Activated CD8-positive, alpha-beta T cell treated with anti-CD3 and anti-CD28 coated beads, Interleukin-2, amount 10 ng/mL, durations not matched to agents 7 days and 5 days (primary cell): ENCODE measurements around the gene INAFM2. TPM values are rescaled to one million over a fixed set of nuclear protein-coding genes. Genes with fewer than 3 reads are reported as not detected.
A peak's percentile ranks its signal among the peaks of the same experiment; 100 is the strongest.

Experiments
- ATAC-seq: fragments of 150-1000 bp; cut with Tn5 transposase; one replicate; pipeline ENCODE4 v1.10.0; 2021; ENCODE audit warnings: moderate library complexity
- CTCF ChIA-PET: fragments of 350-600 bp; sonication (Branson Sonifier 250); formaldehyde crosslinking; loops from one replicate; lab custom pipeline; 2021; ENCODE audit warnings: antibody characterized with exemption; lab: Charles Lee
- POLR2A ChIA-PET: fragments of 350-600 bp; sonication (Branson Sonifier 250); formaldehyde crosslinking; loops from one replicate; lab custom pipeline; 2021; ENCODE audit warnings: antibody characterized with exemption; lab: Charles Lee
- DNase-seq: peaks from one replicate; pipeline ENCODE4 v3.0.0-alpha.2; 2020
- H3K27ac Mint-ChIP-seq: one replicate; pipeline ENCODE4 v1.8.0; 2021; ENCODE audit warnings: mild to moderate bottlenecking, mixed read lengths
- H3K27me3 Mint-ChIP-seq: one replicate; pipeline ENCODE4 v1.8.0; 2021; ENCODE audit warnings: low read depth, mixed read lengths
- H3K36me3 Mint-ChIP-seq: one replicate; pipeline ENCODE4 v1.8.0; 2021; ENCODE audit warnings: low read depth, mixed read lengths
- H3K4me1 Mint-ChIP-seq: one replicate; pipeline ENCODE4 v1.8.0; 2021; ENCODE audit warnings: low read depth, mixed read lengths
- H3K4me3 Mint-ChIP-seq: one replicate; pipeline ENCODE4 v1.8.0; 2021; ENCODE audit warnings: mild to moderate bottlenecking, mixed read lengths
- H3K9me3 Mint-ChIP-seq: one replicate; pipeline ENCODE4 v1.8.0; 2022; ENCODE audit warnings: mixed read lengths; ENCODE audit not compliant: insufficient read depth
- total RNA-seq, 2 experiments: library from RNA; stranded (reverse); gene quantifications; one replicate each; pipeline ENCODE4 v1.2.3, GENCODE V29; 2021

The INAFM2 gene
- total RNA-seq, 2 experiments from 2014 or later: 8.7 to 9.4 TPM

GRCh38 chr15:40354408-40355171 is 31.1 kb downstream of the INAFM2 start:
- no peaks in the 10 kb centered on the region for H3K36me3 Mint-ChIP-seq
- DNase-seq: no peak
- peaks cover 11% of the 10 kb centered on the region for H3K27me3 Mint-ChIP-seq
- CTCF ChIA-PET: interaction anchor here (0.9 to 5.6 kb wide), 5 partner anchors 10 to 68 kb away, joined by 3 to 32 read pairs (median 6); partner anchors contain the start of gene IVD
- H3K4me1 Mint-ChIP-seq: peaks cover 12% of the 10 kb centered on the region
- no peak overlapping the region for H3K27ac Mint-ChIP-seq
- POLR2A ChIA-PET: no interaction called here
- H3K4me3 Mint-ChIP-seq: no peak overlapping the region
- ATAC-seq: no peak
- no peaks in the 10 kb centered on the region for H3K9me3 Mint-ChIP-seq

- no peaks in the 10 kb centered on the region for H3K9me3 Mint-ChIP-seq
- POLR2A ChIA-PET: no interaction called here
- peaks cover 12% of the 10 kb centered on the region for H3K4me1 Mint-ChIP-seq
- H3K27ac Mint-ChIP-seq: no peak overlapping the region
- ATAC-seq (no peak), DNase-seq (no peak)
- peaks cover 11% of the 10 kb centered on the region for H3K27me3 Mint-ChIP-seq
- CTCF ChIA-PET: interaction anchor here (3.2 to 5.6 kb wide), 3 partner anchors 12 to 18 kb away, joined by 19 to 32 read pairs (median 27); no protein-coding TSS in a partner anchor
- no peaks in the 10 kb centered on the region for H3K36me3 Mint-ChIP-seq
- no peak overlapping the region for H3K4me3 Mint-ChIP-seq
Measured at GRCh38 chr15:40355976-40356585, 32.6 kb downstream of the INAFM2 start.

GRCh38 chr15:40357246-40357645 is 33.8 kb downstream of the INAFM2 start:
- ChIA-PET CTCF (interaction anchor here (0.8 to 5.6 kb wide), 9 partner anchors 11 to 538 kb away, joined by 3 to 32 read pairs (median 3); no protein-coding TSS in a partner anchor), POLR2A (interaction anchor here (0.6 to 1.4 kb wide), 2 partner anchors 9 to 28 kb away, joined by 3 to 4 read pairs; no protein-coding TSS in a partner anchor)
- Mint-ChIP-seq H3K36me3 (no peaks in the 10 kb centered on the region), H3K27me3 (peaks cover 11% of the 10 kb centered on the region), H3K4me3 (peak overlapping the region; percentile 75), H3K9me3 (no peaks in the 10 kb centered on the region), H3K4me1 (peaks cover 12% of the 10 kb centered on the region), H3K27ac (no peak overlapping the region)
- ATAC-seq (no peak), DNase-seq (no peak)

- Mint-ChIP-seq H3K4me3 (peak within 1 kb of the TSS; percentile 78), H3K36me3 (no peaks in the 10 kb centered on the region), H3K9me3 (no peaks in the 10 kb centered on the region), H3K27ac (no peak within 1 kb of the TSS), H3K4me1 (peaks cover 12% of the 10 kb centered on the region), H3K27me3 (peaks cover 11% of the 10 kb centered on the region)
- peak; percentile 90 for DNase-seq
- CTCF ChIA-PET: interaction anchor here (0.8 to 5.6 kb wide), 9 partner anchors 10 to 537 kb away, joined by 3 to 32 read pairs (median 3); partner anchors contain the start of gene PLCB2
- POLR2A ChIA-PET: interaction anchor here (0.6 to 1.4 kb wide), 3 partner anchors 10 to 39 kb away, joined by 3 to 4 read pairs (median 4); no protein-coding TSS in a partner anchor
- peak; percentile 95 for ATAC-seq
Measured at GRCh38 chr15:40357723-40358470, 34.4 kb downstream of the INAFM2 start, which contains the start of gene DISP2. Gene DISP2, plus strand, starts transcription at chr15:40358219. Its CDS starts 103 bp downstream, at chr15:40358322.

GRCh38 chr15:40358471-40359353 is 35.2 kb downstream of the INAFM2 start:
- Mint-ChIP-seq H3K4me3 (peak overlapping the region; percentile 78), H3K36me3 (no peaks in the 10 kb centered on the region), H3K27ac (no peak overlapping the region), H3K27me3 (peaks cover 9% of the 10 kb centered on the region), H3K9me3 (no peaks in the 10 kb centered on the region), H3K4me1 (peaks cover 12% of the 10 kb centered on the region)
- peak; percentile 52 for ATAC-seq
- peak; percentile 58 for DNase-seq
- POLR2A ChIA-PET: no interaction called here
- CTCF ChIA-PET: interaction anchor here (1.2 to 5.6 kb wide), 4 partner anchors 10 to 51 kb away, joined by 3 to 27 read pairs (median 11); partner anchors contain the start of gene PLCB2

GRCh38 chr15:40360015-40360414 is 36.5 kb downstream of the INAFM2 start:
- H3K9me3 Mint-ChIP-seq: no peaks in the 10 kb centered on the region
- ChIA-PET POLR2A (no interaction called here), CTCF (interaction anchor here (1.0 kb wide), 1 partner anchor 15 kb away, joined by 3 read pairs; no protein-coding TSS in a partner anchor)
- DNase-seq (no peak), ATAC-seq (no peak)
- H3K36me3 Mint-ChIP-seq: no peaks in the 10 kb centered on the region
- H3K27me3 Mint-ChIP-seq: peaks cover 5% of the 10 kb centered on the region
- H3K27ac Mint-ChIP-seq: no peak overlapping the region
- peaks cover 12% of the 10 kb centered on the region for H3K4me1 Mint-ChIP-seq
- H3K4me3 Mint-ChIP-seq: no peak overlapping the region

- ATAC-seq (no peak), DNase-seq (no peak)
- Mint-ChIP-seq H3K9me3 (no peaks in the 10 kb centered on the region), H3K4me1 (peaks cover 26% of the 10 kb centered on the region), H3K36me3 (no peaks in the 10 kb centered on the region), H3K27me3 (peaks cover 3% of the 10 kb centered on the region), H3K27ac (no peak overlapping the region), H3K4me3 (no peak overlapping the region)
- POLR2A ChIA-PET: no interaction called here
- CTCF ChIA-PET: interaction anchor here (1.0 kb wide), 1 partner anchor 17 kb away, joined by 4 read pairs; no protein-coding TSS in a partner anchor
Measured at GRCh38 chr15:40361640-40362039, 38.1 kb downstream of the INAFM2 start.

GRCh38 chr15:40363611-40364010 is 40.1 kb downstream of the INAFM2 start:
- ATAC-seq (no peak), DNase-seq (no peak)
- peaks cover 36% of the 10 kb centered on the region for H3K4me1 Mint-ChIP-seq
- H3K36me3 Mint-ChIP-seq: no peaks in the 10 kb centered on the region
- no peak overlapping the region for H3K4me3 Mint-ChIP-seq
- H3K9me3 Mint-ChIP-seq: no peaks in the 10 kb centered on the region
- CTCF ChIA-PET: interaction anchor here (7.1 kb wide), 1 partner anchor 20 kb away, joined by 51 read pairs; the partner anchor contains the start of gene CCDC9B
- POLR2A ChIA-PET: no interaction called here
- no peak overlapping the region for H3K27ac Mint-ChIP-seq
- H3K27me3 Mint-ChIP-seq: no peaks in the 10 kb centered on the region

GRCh38 chr15:40364251-40364650 is 40.8 kb downstream of the INAFM2 start:
- ChIA-PET POLR2A (no interaction called here), CTCF (interaction anchor here (1.5 to 7.1 kb wide), 3 partner anchors 21 to 41 kb away, joined by 5 to 51 read pairs (median 34); partner anchors contain the start of genes CCDC9B and IVD)
- Mint-ChIP-seq H3K36me3 (no peaks in the 10 kb centered on the region), H3K27ac (no peak overlapping the region), H3K9me3 (no peaks in the 10 kb centered on the region), H3K4me1 (peaks cover 33% of the 10 kb centered on the region), H3K27me3 (no peaks in the 10 kb centered on the region), H3K4me3 (no peak overlapping the region)
- no peak for DNase-seq
- ATAC-seq: no peak

GRCh38 chr15:40365016-40365415 is 41.5 kb downstream of the INAFM2 start:
- H3K9me3 Mint-ChIP-seq: no peaks in the 10 kb centered on the region
- POLR2A ChIA-PET: no interaction called here
- H3K4me1 Mint-ChIP-seq: peaks cover 33% of the 10 kb centered on the region
- ATAC-seq (no peak), DNase-seq (no peak)
- no peaks in the 10 kb centered on the region for H3K27me3 Mint-ChIP-seq
- CTCF ChIA-PET: interaction anchor here (0.8 to 8.4 kb wide), 7 partner anchors 21 to 92 kb away, joined by 3 to 109 read pairs (median 5); partner anchors contain the start of genes CCDC9B and IVD
- no peaks in the 10 kb centered on the region for H3K36me3 Mint-ChIP-seq
- no peak overlapping the region for H3K27ac Mint-ChIP-seq
- no peak overlapping the region for H3K4me3 Mint-ChIP-seq
